K562 (cell line): ENCODE measurements around the gene EXOC5. TPM values are rescaled to one million over a fixed set of nuclear protein-coding genes. Genes with fewer than 3 reads are reported as not detected.

Experiments used
- ATAC-seq: fragments of 200-7000 bp; cut with Tn5 transposase; 3 replicates; pipeline ENCODE4 v1.9.1; 2020; ENCODE audit warnings: moderate library complexity
- BruUV-seq: library from RNA; stranded (reverse); fragments of 400-500 nt; replicated peaks from 2 replicates; lab custom pipeline; 2021; lab: Mats Ljungman, UMichigan
- CTCF ChIA-PET: fragments of 300-600 bp; formaldehyde crosslinking; extraction: SDS; loops from one replicate; lab custom pipeline; 2021; ENCODE audit warnings: low intra/inter-chr PET ratio; lab: Yijun Ruan, JAX
- POLR2A ChIA-PET: fragments of 300-600, 350-650 bp; sonication (Branson Sonifier 250); formaldehyde crosslinking; extraction: SDS; loops from one replicate; lab custom pipeline; 2021; ENCODE audit warnings: antibody characterized with exemption, inconsistent platforms; lab: Yijun Ruan, JAX
- DNase-seq, 4 experiments: peaks; one replicate each; pipeline versions ENCODE4 v3.0.0 to v3.0.0-alpha.2; 2011 to 2018; ENCODE audit warnings: low spot score in 3 of 4, mixed read lengths in 3 of 4; ENCODE audit errors: extremely low read depth in 1 of 4
- FAIRE-seq: peaks from 2 replicates; lab custom pipeline; 2011; peaks lifted over from hg19 to GRCh38; lab: Jason Lieb, UNC
- H2AFZ ChIP-seq: 2 replicates; pipeline ENCODE4 v1.6.0; 2011; ENCODE audit warnings: low read depth, low read length, control low read depth, inconsistent platforms
- H3K27ac ChIP-seq: fragments of 200-600 bp; 3 replicates; pipeline ENCODE4 v1.8.0; 2011; ENCODE audit warnings: low read depth, mild to moderate bottlenecking, control low read depth, inconsistent platforms, low read length, moderate library complexity, mixed read lengths; ENCODE audit errors: extremely low read depth
- H3K27me3 ChIP-seq, 2 experiments: fragments of 300-600 bp in 1 of 2; 2 replicates in 1 of 2; 3 replicates in 1 of 2; pipeline versions ENCODE4 v1.6.0 to v1.8.0; 2011; ENCODE audit warnings: inconsistent platforms in 2 of 2, low read length in 2 of 2, mild to moderate bottlenecking in 1 of 2, mixed read lengths in 1 of 2, moderate library complexity in 1 of 2; ENCODE audit not compliant: control insufficient read depth in 2 of 2, insufficient read depth in 2 of 2
- H3K36me3 ChIP-seq: fragments of 300-600 bp; 3 replicates; pipeline ENCODE4 v1.8.0; 2011; ENCODE audit warnings: mild to moderate bottlenecking, low read length, inconsistent platforms; ENCODE audit not compliant: control insufficient read depth, insufficient read depth
- H3K4me1 ChIP-seq, 2 experiments: fragments of 200-600 bp in 1 of 2; replicated peaks in 1 of 2; 2 replicates in 1 of 2; 3 replicates in 1 of 2; pipeline versions ENCODE4 v1.5.1 to v1.8.0; 2011; ENCODE audit warnings: inconsistent platforms in 2 of 2, low read length in 2 of 2, mild to moderate bottlenecking in 1 of 2, mixed read lengths in 1 of 2, moderate library complexity in 1 of 2; ENCODE audit not compliant: control insufficient read depth in 2 of 2, insufficient read depth in 2 of 2
- H3K4me2 ChIP-seq: 2 replicates; pipeline ENCODE4 v1.6.1; 2011; ENCODE audit warnings: low read length, control low read depth, inconsistent platforms, mixed read lengths; ENCODE audit not compliant: insufficient read depth
- H3K4me3 ChIP-seq: fragments of 200-600 bp; sonication (generic), shearing (Covaris generic); 2 replicates; pipeline ENCODE4 v1.5.1; 2016; ENCODE audit warnings: control low read depth, inconsistent platforms
- H3K79me2 ChIP-seq: fragments of 200-600 bp; 3 replicates; pipeline ENCODE4 v1.8.0; 2011; ENCODE audit warnings: low read length, inconsistent platforms; ENCODE audit not compliant: control insufficient read depth, insufficient read depth
- H3K9ac ChIP-seq, 2 experiments: 2 replicates each; pipeline versions ENCODE4 v1.6.0 to v1.6.1; 2011; ENCODE audit warnings: low read depth in 2 of 2, low read length in 2 of 2, control low read depth in 1 of 2, inconsistent platforms in 1 of 2, mild to moderate bottlenecking in 1 of 2, mixed read lengths in 1 of 2; ENCODE audit not compliant: insufficient read depth in 1 of 2
- H3K9me1 ChIP-seq: one replicate; pipeline ENCODE4 v1.6.0; 2011; ENCODE audit warnings: inconsistent platforms, mild to moderate bottlenecking, low read length, moderate library complexity; ENCODE audit not compliant: control insufficient read depth, insufficient read depth
- H3K9me3 ChIP-seq: replicated peaks from 2 replicates; pipeline ENCODE4 v1.5.1; 2011; ENCODE audit warnings: low read depth, low read length, inconsistent platforms; ENCODE audit not compliant: control insufficient read depth, insufficient read depth
- H4K20me1 ChIP-seq: replicated peaks from 2 replicates; pipeline ENCODE4 v1.6.1; 2011; ENCODE audit warnings: low read length, inconsistent platforms, mixed read lengths; ENCODE audit not compliant: control insufficient read depth, insufficient read depth
- BCOR ChIP-seq: fragments of 450-650 bp; IDR thresholded peaks from 2 replicates; pipeline ENCODE4 v1.6.1; 2016
- CREM ChIP-seq: IDR thresholded peaks from 2 replicates; pipeline ENCODE4 v1.6.1; 2014; ENCODE audit warnings: antibody characterized with exemption, low read depth
- GATAD2B ChIP-seq: fragments of 450-650 bp; IDR thresholded peaks from 2 replicates; pipeline ENCODE4 v1.6.1; 2017; ENCODE audit warnings: mild to moderate bottlenecking, borderline replicate concordance
- NFIC ChIP-seq: fragments of 450-650 bp; IDR thresholded peaks from 2 replicates; pipeline ENCODE4 v1.6.1; 2017; ENCODE audit warnings: mild to moderate bottlenecking, inconsistent platforms
- NFRKB ChIP-seq: fragments of 450-650 bp; IDR thresholded peaks from 2 replicates; pipeline ENCODE4 v1.6.1; 2016; ENCODE audit warnings: low read depth
- NFYB ChIP-seq: IDR thresholded peaks from 2 replicates; pipeline ENCODE4 v1.6.1; 2011; ENCODE audit warnings: mild to moderate bottlenecking, moderate library complexity; ENCODE audit not compliant: insufficient read length; ENCODE audit errors: extremely low read depth
- POLR2AphosphoS5 ChIP-seq: IDR thresholded peaks from 2 replicates; pipeline ENCODE4 v1.6.1; 2011; ENCODE audit warnings: mild to moderate bottlenecking, low read depth, low read length, moderate library complexity; ENCODE audit not compliant: control insufficient read depth, insufficient read depth
- SRF ChIP-seq, 2 experiments: fragments of 250-450, 450-650 bp in 1 of 2; sonication (Bioruptor Pico) in 1 of 2; sonication (generic) in 1 of 2; formaldehyde crosslinking; IDR thresholded peaks; 2 replicates each; pipeline versions ENCODE4 v1.5.0 to v1.5.1; 2020 to 2022; ENCODE audit warnings: mild to moderate bottlenecking in 1 of 2, missing genetic modification reagents in 1 of 2
- U2AF2 ChIP-seq: fragments of 200-400 bp; formaldehyde crosslinking; optimal IDR thresholded peaks from 2 replicates; pipeline ENCODE3; 2017; ENCODE audit warnings: low read depth, mild to moderate bottlenecking, low read length
- WGBS: fragments of 100-300 bp; shearing (Covaris generic); methylation state at CpG from one replicate; pipeline ENCODE4 v1.1.6; 2016; ENCODE audit warnings: low coverage, mixed read lengths; ENCODE audit not compliant: insufficient coverage; ENCODE audit errors: missing lambda C conversion rate; 5-methylcytosine and 5-hydroxymethylcytosine counted together
- in situ Hi-C: fragments of 300-500 bp; cut with MboI; formaldehyde crosslinking; loops from 4 replicates; pipeline ENCODE4 v1.15.0; 2018; ENCODE audit warnings: inconsistent platforms, mixed read lengths
- intact Hi-C: fragments of 100-400 bp; cut with micrococcal nuclease; formaldehyde crosslinking; loops from 2 replicates; pipeline ENCODE4 v1.14.2; 2022
- polyA plus RNA-seq, 8 experiments: library from polyadenylated mRNA; depleted of rRNA in 4 of 8; stranded (reverse) in 5 of 8; unstranded in 3 of 8; fragments of >200 nt; fragmentation: Nextera tagmentation in 2 of 8; fragmentation: Illumina TruSeq in 1 of 8; extraction: Ambion mirVana in 2 of 8; extraction: Trizol in 1 of 8; gene quantifications; 2 replicates each; pipeline versions ENCODE4 v1.2.1 to v1.2.3, GENCODE V29; 2011 to 2014; ENCODE audit warnings: inconsistent platforms in 1 of 8, missing spikeins in 1 of 8
- total RNA-seq, 7 experiments: library from RNA; depleted of rRNA in 6 of 7; stranded (reverse); fragments of >200 nt in 6 of 7; fragmentation: Illumina TruSeq in 2 of 7; extraction: Trizol in 2 of 7; gene quantifications; 2 replicates each; pipeline versions ENCODE4 v1.2.1 to v1.2.3, GENCODE V29; 2011 to 2021; ENCODE audit warnings: low replicate concordance in 1 of 7

Gene EXOC5
- total and polyA plus RNA-seq, 9 of the 15 experiments (the other 6 are each of a cell fraction or from before 2014, with no cell fraction given) = 5.7 to 50.3 (median 32.0) TPM

GRCh38 chr14:57314396-57315089 lies 45.8 kb upstream of the EXOC5 start:
- Histone ChIP-seq H4K20me1 (no peaks in the 10 kb centered on the region), H3K27ac (no peak overlapping the region), H3K4me3 (no peak overlapping the region), H3K36me3 (no peaks in the 10 kb centered on the region), H3K9ac (no peak overlapping the region), H3K27me3 (no peaks in the 10 kb centered on the region; a peak in 1 of 5 replicates), H3K4me1 (no peaks in the 10 kb centered on the region), H2AFZ (no peak overlapping the region), H3K9me3 (no peaks in the 10 kb centered on the region), H3K9me1 (no peaks in the 10 kb centered on the region), H3K4me2 (no peak overlapping the region), H3K79me2 (no peaks in the 10 kb centered on the region)
- 20% methylated on average over 6 of the region's 7 CpGs for WGBS
- in situ Hi-C loops (loop anchor here (5.0 to 25.0 kb wide), 3 partner anchors 252 to 822 kb away; no protein-coding TSS in a partner anchor), intact Hi-C loops (loop anchor here (5.0 to 10.0 kb wide), 3 partner anchors 130 to 822 kb away; no protein-coding TSS in a partner anchor)
- TF ChIP-seq NFRKB (no peak), BCOR (no peak), POLR2AphosphoS5 (no peak), U2AF2 (no peak), GATAD2B (no peak), SRF (CRISPR knock-in tag; IDR thresholded peaks at IDR 0.05) (no peak), NFIC (no peak), NFYB (no peak), CREM (no peak)
- DNase-seq (no peak), FAIRE-seq (no peak), ATAC-seq (no peak)
- ChIA-PET CTCF (no interaction called here), POLR2A (interaction anchor here (0.6 kb wide), 1 partner anchor 38 kb away, joined by 4 read pairs; no protein-coding TSS in a partner anchor)
- BruUV-seq = no TSS peak
